GM12865 (cell line): ENCODE measurements around the gene FAAP100.

Experiments
- DNase-seq: peaks from one replicate; pipeline ENCODE4 v3.0.0; 2010; ENCODE audit warnings: low read depth
- H3K4me3 ChIP-seq: 2 replicates; pipeline ENCODE4 v1.5.1; 2011; ENCODE audit warnings: mild to moderate bottlenecking, low read depth, low read length, control low read depth
- TF ChIP-seq, protein P1 (sequence below): IDR thresholded peaks from 2 replicates; pipeline ENCODE4 v1.5.1; 2011; ENCODE audit warnings: low read length, control low read depth, low read depth, inconsistent platforms; ENCODE audit not compliant: insufficient read depth; ENCODE audit errors: missing control alignments

FAAP100 gene

DNA sequence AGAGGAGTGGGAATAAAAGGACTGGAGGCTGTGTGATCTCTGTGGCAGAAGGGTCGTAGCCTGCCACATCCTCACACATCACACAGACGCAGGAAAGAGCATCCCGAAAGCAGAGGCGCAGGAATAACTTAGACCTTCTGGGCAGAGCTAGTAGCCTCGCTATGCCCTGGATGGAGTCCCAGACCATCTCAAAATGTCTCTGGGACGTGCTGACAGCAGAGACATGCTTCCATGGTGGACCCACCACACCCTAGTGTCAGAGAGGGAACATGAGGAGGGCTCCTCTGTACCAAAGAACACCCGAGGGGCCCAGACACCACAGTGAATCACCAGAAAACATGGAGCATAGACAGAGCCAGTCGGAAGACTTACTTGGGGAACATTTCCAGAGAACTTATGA lies 29.6 kb upstream of the FAAP100 start:
- TF ChIP-seq, protein P1, sequence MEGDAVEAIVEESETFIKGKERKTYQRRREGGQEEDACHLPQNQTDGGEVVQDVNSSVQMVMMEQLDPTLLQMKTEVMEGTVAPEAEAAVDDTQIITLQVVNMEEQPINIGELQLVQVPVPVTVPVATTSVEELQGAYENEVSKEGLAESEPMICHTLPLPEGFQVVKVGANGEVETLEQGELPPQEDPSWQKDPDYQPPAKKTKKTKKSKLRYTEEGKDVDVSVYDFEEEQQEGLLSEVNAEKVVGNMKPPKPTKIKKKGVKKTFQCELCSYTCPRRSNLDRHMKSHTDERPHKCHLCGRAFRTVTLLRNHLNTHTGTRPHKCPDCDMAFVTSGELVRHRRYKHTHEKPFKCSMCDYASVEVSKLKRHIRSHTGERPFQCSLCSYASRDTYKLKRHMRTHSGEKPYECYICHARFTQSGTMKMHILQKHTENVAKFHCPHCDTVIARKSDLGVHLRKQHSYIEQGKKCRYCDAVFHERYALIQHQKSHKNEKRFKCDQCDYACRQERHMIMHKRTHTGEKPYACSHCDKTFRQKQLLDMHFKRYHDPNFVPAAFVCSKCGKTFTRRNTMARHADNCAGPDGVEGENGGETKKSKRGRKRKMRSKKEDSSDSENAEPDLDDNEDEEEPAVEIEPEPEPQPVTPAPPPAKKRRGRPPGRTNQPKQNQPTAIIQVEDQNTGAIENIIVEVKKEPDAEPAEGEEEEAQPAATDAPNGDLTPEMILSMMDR, result no peak
- DNase-seq, result no peak
- no peak overlapping the region for H3K4me3 ChIP-seq

DNA sequence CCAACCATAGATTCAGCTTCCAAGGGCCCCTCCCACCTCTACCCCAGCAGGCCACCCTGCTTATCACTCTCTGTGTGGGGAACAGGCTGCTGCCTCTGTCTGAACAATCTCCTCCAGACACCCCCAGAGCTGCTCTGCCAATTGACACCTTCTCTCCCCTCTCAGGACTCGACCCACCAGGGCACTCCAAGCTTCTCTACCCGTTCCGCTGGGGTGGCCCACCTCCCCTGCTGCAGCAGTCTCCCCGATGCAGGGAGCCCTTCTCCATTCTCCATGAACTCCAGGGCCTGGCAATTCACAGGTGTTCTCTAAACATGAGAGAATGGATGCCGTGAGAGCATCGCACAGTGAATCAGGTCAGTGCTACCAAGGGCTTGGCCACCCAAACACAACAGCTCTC lies 28.3 kb upstream of the FAAP100 start:
- TF ChIP-seq, protein P1, result no peak
- H3K4me3 ChIP-seq, result no peak overlapping the region
- no peak for DNase-seq

GRCh38 chr17:81579821-81580321 lies 27.7 kb upstream of the FAAP100 start:
- H3K4me3 ChIP-seq, result no peak overlapping the region
- TF ChIP-seq, protein P1, result no peak
- DNase-seq, result no peak

DNA sequence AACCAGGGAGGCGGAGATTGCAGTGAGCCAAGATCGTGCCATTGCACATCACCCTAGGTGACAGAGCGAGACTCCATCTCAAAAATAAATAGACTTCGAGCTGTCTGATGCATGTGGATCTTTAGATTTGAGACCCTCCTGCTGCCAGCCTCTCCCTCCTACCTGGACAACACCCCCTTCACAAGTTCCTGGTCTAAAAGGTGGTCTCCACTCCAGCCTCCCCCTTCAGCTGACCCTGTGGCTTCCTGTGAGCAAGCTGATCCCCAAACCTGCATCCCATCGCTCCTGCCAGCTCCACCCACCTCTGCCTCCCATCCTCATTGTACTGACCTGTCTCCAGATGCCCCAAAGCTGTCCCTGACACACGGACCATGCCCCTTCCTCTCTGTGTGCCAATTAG lies 27.1 kb upstream of the FAAP100 start:
- TF ChIP-seq, protein P1, result no peak
- no peak for DNase-seq
- H3K4me3 ChIP-seq, result no peak overlapping the region

- TF ChIP-seq, protein P1, result no peak
- DNase-seq, result no peak
Measured at GRCh38 chr17:81578561-81579225, 26.5 kb upstream of the FAAP100 start.

DNA sequence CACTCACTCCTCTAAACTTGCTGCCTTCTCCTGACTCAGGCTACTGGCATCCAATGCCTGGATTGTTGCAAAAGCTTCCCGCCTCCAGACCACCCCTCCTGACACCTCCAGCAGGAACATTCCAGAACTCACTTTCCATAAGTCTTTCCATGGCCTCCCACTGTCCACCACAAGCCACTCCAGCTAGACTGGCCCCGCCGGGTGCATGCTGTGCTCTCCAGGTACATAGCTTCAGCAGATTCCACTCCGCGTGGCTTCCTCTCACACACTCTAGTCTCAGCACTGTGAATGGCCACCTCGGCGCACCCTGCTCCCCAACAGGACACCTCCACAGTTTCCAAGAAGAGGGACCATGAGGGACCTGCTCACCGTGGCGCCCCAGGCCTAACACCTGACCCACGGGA lies 25.9 kb upstream of the FAAP100 start:
- TF ChIP-seq, protein P1, result no peak
- H3K4me3 ChIP-seq, result no peak overlapping the region
- DNase-seq, result no peak

More at GRCh38 chr17:81578561-81579225, 26.5 kb upstream of the FAAP100 start:
- H3K4me3 ChIP-seq, result no peak overlapping the region

- no peak overlapping the region for H3K4me3 ChIP-seq
- TF ChIP-seq, protein P1, result no peak
- no peak for DNase-seq
Measured at GRCh38 chr17:81577278-81578000, 25.3 kb upstream of the FAAP100 start.
